ENCODE data around the gene KRTAP12-1.

GRCh38 chr21:44701023-44701400 lies 19.0 kb upstream of the KRTAP12-1 start:
- TF ChIP-seq CTCF (IDR thresholded peaks at IDR 0.05) (no peak), POLR2A (IDR thresholded peaks at IDR 0.05) (no peak)

Data from testis (tissue), 2 donors.